ENCODE data around the gene TESK2. TPM values are rescaled to one million over a fixed set of nuclear protein-coding genes. Genes with fewer than 3 reads are reported as not detected.

Gene TESK2
- polyA plus RNA-seq, 1 of the 3 experiments (the other 2 are of a cell fraction), result 1.3 TPM

- H4K20me1 ChIP-seq (ENCODE audit: insufficient read depth), result no peaks in the 10 kb centered on the region
- no peaks in the 10 kb centered on the region for H3K9me3 ChIP-seq
- H2AFZ ChIP-seq (ENCODE audit: low read depth), result peak within 1 kb of the TSS; percentile 93
- peaks cover 12 to 32% of the 10 kb centered on the region in 2 experiments for H3K36me3 ChIP-seq (replicated peaks in 1 of 2; ENCODE audit: control insufficient read depth in 1 of 2, insufficient read depth in 2 of 2, low read length in 1 of 2)
- H3K27ac ChIP-seq (ENCODE audit: low read depth in 2 of 2, low read length in 1 of 2), result peak within 1 kb of the TSS; percentile 97 to 98
- peaks cover 0 to 11% of the 10 kb centered on the region in 2 experiments; a peak in 1 of 4 replicates for H3K4me1 ChIP-seq (ENCODE audit: control insufficient read depth in 1 of 2, insufficient read depth in 2 of 2, low read depth in 1 of 2, low read length in 1 of 2)
- H3K9ac ChIP-seq, result peak within 1 kb of the TSS; percentile 94
- CTCF ChIA-PET, result interaction anchor here (1.0 to 5.7 kb wide), 12 partner anchors 10 to 329 kb away, joined by 3 to 38 read pairs (median 6); partner anchors contain the start of genes HECTD3, HPDL, TESK2 and UROD
- peak within 1 kb of the TSS; percentile 84 for H3K4me2 ChIP-seq
- peak within 1 kb of the TSS; percentile 84 to 87 for H3K4me3 ChIP-seq (ENCODE audit: low read depth in 2 of 2, low read length in 1 of 2)
- WGBS (ENCODE audit: low lambda C conversion rate), result under 1% methylated on average over 38 of the region's 70 CpGs
- no peaks in the 10 kb centered on the region for H3K27me3 ChIP-seq (ENCODE audit: insufficient read depth)
- H3F3A ChIP-seq (replicated peaks; ENCODE audit: insufficient read depth), result peaks cover 13% of the 10 kb centered on the region
- DNase-seq, result peak; percentile 96
- H3K79me2 ChIP-seq (ENCODE audit: insufficient read depth), result peaks cover 37% of the 10 kb centered on the region
- POLR2A ChIA-PET, result interaction anchor here (0.5 to 3.0 kb wide), 24 partner anchors 10 to 565 kb away, joined by 3 to 38 read pairs (median 4); partner anchors contain the start of genes AKR1A1, CCDC163, EIF2B3 and HECTD3
- no peaks in the 10 kb centered on the region for H3K9me2 ChIP-seq
- TF ChIP-seq TEAD4 (IDR thresholded peaks at IDR 0.05; ENCODE audit: borderline replicate concordance, insufficient read depth) (no peak), POLR2AphosphoS5 (IDR thresholded peaks at IDR 0.05; ENCODE audit: low read depth, low read length) (peak; percentile 88), FOSL2 (IDR thresholded peaks at IDR 0.05; ENCODE audit: borderline replicate concordance, low read depth) (no peak), YY1 (IDR thresholded peaks at IDR 0.05; ENCODE audit: low read depth) (peak; percentile 88), RXRA (IDR thresholded peaks at IDR 0.05; ENCODE audit: borderline replicate concordance, low read depth) (no peak; the same call in 1 of the 2 replicates), NRF1 (IDR thresholded peaks at IDR 0.05; ENCODE audit: low read depth, low read length) (no peak), NFIC (IDR thresholded peaks at IDR 0.05; ENCODE audit: borderline replicate concordance) (no peak), EZH2phosphoT487 (IDR thresholded peaks at IDR 0.05; ENCODE audit: borderline replicate concordance, low read depth) (no peak), CHD2 (IDR thresholded peaks at IDR 0.05; ENCODE audit: low read length, partially characterized antibody) (peak; percentile 94), GABPA (IDR thresholded peaks at IDR 0.05; ENCODE audit: low read depth) (peak; percentile 66), SIN3A (IDR thresholded peaks at IDR 0.05; ENCODE audit: borderline replicate concordance, low read depth, low read length) (0 out of 2 replicates have a peak, but pooled peaks have one; percentile 10), TAF1 (IDR thresholded peaks at IDR 0.05; ENCODE audit: borderline replicate concordance, low read depth, low read length) (peak; percentile 64; the same call in 1 of the 2 replicates), IRF3 (IDR thresholded peaks at IDR 0.05; ENCODE audit: low read depth, low read length) (no peak), RFX5 (IDR thresholded peaks at IDR 0.05; ENCODE audit: low read length) (no peak), REST (IDR thresholded peaks at IDR 0.05; ENCODE audit: low read depth, low read length) (peak; percentile 39), EP300 (IDR thresholded peaks at IDR 0.05; ENCODE audit: borderline replicate concordance in 1 of 2, low read depth in 1 of 2, low read length in 1 of 2) (peak in 1 of 2 experiments; percentile 19; a peak in 1 of 4 replicates), JUND (IDR thresholded peaks at IDR 0.05) (no peak), GATA2 (CRISPR knock-in tag; IDR thresholded peaks at IDR 0.05) (no peak), SMC3 (IDR thresholded peaks at IDR 0.05; ENCODE audit: low read depth, low read length) (no peak), MAX (IDR thresholded peaks at IDR 0.05; ENCODE audit: low read depth) (peak; percentile 56; the same call in 1 of the 2 replicates), FOXJ3 (CRISPR knock-in tag; IDR thresholded peaks at IDR 0.05) (no peak), ELF1 (IDR thresholded peaks at IDR 0.05) (peak; percentile 59), USF2 (IDR thresholded peaks at IDR 0.05; ENCODE audit: borderline replicate concordance, low read depth, low read length) (no peak), PBX3 (IDR thresholded peaks at IDR 0.05) (0 out of 2 replicates have a peak, but pooled peaks have one; percentile 9)
Observed at GRCh38 chr1:45339789-45340558, 151.0 kb downstream of the TESK2 start, which contains the start of the genes MUTYH and TOE1. Gene MUTYH (minus strand): TSS chr1:45340440. CDS start chr1:45334505, 5,935 bp downstream. Gene TOE1 (plus strand): TSS chr1:45340170. CDS start chr1:45340253, 83 bp downstream.
